HG03108 (cell line): ENCODE measurements around the gene KDM4B.
A peak's percentile ranks its signal among the peaks of the same experiment; 100 is the strongest.

ENCODE experiments used
- ATAC-seq: cut with Tn5 transposase; IDR thresholded peaks from one replicate; pipeline ENCODE4 v1.9.1; 2021; ENCODE audit warnings: moderate library complexity; ENCODE audit not compliant: unreplicated experiment

Gene KDM4B

DNA sequence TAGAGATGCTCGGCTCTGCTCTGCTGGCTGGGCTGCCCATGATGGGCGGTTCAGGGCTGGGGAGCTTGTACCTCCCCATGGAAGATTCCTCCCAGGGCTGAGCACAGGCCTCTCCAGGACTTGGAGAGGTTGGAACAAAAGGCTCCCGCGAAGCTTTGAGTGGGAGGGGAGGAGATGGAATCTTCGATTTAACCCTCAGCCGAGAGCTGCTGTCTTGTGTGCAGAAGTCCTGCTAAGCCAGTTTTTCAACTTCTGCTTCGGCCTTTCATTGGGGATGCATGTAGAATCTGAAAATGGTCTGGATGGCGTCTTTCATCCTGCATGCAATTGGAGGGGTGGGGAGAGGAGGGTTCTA is 163.3 kb downstream of the KDM4B start:
- ATAC-seq, result no peak

DNA sequence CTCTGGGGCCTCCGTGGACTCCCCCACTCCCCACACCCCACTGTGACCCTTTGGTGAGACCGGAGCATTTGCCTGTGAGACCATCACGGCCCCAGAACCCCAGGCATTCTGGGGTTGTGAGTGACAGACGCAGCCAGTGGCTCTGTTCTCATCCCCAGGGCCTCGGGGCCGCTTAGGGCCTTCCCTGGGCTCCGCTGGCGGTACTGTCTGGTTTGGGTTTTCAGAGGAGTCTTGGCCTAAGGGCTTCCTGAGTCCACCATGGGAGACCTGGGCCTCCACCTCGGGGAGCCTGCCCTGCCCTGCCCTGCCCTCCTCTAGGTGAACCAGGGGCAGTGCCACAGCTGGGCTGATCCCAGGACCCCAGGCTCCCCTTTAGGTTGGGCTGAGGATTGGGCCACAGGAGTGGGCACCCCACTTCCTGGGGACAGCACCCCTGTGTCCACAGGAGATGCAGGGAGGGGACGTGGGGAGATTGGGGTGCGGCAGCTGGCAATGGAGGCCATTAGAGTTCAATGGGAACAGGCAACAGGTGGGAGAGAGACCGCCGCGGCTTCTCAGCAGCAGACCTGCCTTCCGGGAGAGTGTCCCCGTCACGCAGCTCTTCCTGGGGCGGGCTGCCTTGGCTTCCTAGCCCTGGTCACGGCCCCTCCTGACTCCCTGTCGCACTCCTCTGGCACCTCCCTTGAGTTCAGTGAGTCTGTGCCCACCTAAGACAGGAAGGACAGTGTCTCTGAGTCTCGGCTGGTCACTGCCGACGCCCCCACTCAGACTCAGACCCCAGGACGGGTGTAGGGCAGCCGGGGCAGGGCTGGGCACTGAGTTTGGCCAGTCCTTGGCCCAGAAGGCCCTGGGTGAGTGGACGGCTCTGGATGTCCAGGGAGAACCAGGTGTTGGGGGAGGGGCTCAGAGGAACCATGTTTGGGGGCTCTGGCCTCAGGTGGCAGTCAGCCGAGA is 164.1 kb downstream of the KDM4B start:
- no peak for ATAC-seq

- no peak for ATAC-seq
These were observed 165.2 kb downstream of the KDM4B start for GRCh38 chr19:5133986-5134595.

DNA sequence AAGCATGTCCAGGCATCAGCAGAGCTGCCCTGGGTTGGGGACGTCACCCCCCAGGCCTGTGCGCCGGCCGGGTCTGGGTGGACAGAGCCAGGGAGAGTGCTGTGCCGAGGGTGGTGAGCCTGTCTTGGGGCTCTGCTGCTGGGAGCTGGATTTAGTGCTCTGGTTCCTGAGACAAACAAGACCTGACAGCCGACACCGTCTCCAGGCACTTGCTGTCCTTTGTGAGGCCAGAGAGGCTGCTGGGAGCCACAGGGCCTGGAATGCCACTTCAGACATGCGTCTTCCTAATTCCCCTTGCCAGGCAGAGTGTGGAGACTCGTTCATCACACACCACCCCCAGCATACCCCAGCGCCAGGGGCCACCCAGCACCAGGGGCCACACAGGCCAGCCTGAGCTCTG is 165.8 kb downstream of the KDM4B start:
- ATAC-seq, result no peak

DNA sequence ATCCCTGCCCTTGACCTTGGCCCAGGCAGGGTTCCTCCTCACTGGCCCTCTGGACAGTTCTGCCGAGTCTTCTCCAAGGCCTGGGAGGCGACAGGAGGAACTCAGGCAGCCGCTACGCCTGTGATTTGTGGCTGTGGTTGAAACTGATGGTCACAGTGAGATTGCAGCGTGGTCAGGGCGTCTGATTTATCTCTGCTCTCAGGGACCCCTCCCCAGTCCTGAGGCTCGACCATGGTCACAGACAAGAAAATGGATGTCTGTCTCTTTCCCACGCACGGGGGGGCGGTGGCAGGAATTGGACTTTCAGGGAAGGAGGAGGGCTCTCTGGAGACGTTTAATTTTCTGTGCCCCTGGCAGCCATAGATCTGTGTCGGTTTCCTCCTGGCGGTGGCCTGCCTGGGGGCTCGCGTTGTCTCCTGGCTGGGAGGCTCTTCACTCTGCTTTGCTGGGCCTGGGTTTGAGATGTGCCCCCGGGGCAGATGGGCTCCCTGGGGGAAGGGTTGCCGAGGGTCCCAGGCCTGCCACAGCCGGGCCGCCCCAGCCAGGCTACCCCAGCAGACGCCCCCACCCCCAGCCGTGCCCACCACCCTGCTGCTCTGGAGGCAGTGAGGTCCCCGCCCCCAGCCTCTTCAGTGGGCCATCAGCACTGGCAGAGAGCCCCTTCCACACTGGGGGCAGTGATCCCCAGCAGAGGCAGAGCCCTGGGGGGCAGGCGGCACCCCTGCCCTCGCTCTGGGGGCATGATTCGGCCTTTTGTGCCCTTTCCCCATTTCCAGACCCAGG is 167.4 kb downstream of the KDM4B start:
- ATAC-seq, result no peak

- no peak for ATAC-seq
These were observed 168.2 kb downstream of the KDM4B start for GRCh38 chr19:5137114-5137513.

GRCh38 chr19:5137571-5138124 is 168.7 kb downstream of the KDM4B start:
- no peak for ATAC-seq

DNA sequence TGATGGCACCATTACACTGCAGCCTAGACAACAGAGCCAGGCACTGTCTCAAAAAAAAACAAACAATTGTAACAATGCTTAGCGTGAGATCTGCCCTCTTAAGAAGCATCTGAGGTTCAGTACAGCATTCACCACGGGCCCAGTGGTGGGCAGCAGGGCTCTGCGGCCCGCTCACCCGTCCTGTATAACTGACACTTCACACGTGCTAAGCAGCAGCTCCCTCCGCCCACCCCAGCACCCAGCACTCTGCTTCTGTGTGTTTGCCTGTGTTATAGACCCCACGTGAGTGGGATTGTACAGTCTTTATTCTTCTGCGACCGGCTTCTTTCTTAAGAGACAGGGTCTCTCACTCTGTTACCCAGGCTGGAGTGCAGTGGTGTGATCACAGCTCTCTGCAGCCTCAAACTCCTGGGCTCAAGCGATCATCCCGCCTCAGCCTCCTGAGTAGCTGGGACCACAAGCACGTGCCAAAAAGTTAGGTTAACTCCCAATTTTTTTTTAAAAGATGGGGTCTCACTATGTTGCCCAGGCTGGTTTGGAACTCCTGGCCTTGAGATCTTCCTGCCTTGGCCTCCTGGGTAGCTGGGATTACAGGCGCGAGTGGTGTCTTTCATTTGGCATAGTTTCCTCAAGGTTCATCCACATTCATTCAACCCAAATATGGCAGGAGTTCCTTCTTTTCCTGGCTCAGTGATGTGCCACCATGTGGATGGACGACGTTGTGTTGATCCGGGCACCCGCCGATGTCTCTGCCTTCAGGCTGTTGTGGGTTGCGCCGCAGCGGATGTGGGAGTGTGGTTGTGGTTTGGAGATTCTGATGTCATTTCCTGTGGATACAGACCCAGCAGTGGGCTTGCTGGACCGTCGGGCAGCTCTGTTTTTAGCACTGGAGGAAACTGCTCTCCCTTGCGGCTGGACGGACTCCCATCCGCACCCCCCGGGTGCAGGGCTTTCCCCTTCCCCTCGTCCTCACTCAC is 170.0 kb downstream of the KDM4B start:
- ATAC-seq, result peak; percentile 74

DNA sequence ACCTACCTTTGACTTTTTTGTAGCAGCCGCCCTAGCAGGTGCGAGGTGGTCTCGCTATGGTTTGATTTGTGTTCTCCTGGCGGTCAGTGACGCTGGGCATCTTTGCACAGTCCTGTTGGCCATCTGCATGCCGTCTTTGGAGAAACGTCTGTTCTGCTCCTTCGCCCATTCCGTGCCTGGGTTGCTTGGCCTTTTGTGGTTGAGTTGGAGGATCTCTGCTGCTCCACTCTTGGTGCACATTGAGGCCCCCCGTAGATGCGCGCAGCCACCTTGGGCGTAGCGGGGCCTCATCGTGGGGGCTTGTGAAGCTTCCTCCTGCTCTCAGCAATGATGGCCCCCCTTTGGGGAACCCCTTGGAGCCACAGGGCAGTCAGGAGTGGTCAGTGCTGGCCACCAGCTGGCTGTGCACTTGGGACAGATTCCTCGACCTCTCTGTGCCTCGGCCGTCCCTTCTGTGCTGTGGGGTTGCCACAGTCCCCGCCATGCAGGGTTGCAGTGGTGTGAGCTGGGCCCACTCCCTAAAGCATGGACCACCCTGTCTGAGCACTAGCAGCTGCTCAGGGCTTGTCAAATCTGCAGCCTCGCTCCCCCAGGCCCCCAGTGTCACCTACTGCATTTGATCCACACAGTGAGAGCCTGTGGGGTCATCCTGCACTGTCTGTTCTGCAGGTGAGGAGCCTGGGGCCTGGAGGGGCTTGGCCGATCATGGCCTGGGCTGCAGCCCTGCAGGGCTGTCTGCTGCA is 170.8 kb downstream of the KDM4B start:
- ATAC-seq, result no peak

DNA sequence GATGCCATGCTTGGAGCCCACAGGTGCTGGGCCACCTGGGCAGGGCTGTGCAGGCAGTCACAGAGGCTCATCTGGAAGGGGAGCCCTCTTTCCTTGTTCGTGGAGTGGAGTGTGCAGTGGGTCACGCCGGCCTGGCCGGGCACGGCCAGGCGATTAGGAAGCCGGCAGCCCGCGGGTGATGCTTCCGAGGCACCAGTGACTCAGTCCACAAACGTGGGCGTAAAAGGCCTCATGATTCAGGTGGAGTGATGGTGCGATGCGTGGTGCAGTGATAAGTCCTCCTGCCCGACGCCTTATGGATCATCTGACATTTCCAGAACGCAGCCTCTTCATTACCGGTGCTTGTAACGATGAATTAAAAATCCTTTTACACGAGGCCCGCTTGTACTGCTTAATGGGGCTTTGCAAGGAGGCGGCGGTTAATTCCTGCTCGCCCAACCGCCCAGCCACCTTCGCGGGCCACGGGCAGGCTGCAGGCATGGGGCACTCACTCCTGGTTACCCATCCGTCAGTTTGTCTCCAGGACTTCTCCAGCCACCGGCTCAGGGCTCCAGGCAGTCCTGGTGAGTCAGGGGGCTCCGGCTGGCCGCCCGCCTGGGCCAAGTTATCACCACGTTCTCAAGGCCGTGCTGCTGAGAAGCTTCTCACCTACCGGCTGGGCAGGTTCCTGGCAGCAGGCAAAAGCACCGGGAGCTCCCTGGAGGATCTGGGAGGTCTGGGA is 172.4 kb downstream of the KDM4B start:
- ATAC-seq, result no peak

- ATAC-seq, result no peak
These were observed 173.2 kb downstream of the KDM4B start for GRCh38 chr19:5141850-5142724.

GRCh38 chr19:5142725-5143097 is 173.8 kb downstream of the KDM4B start:
- no peak for ATAC-seq

DNA sequence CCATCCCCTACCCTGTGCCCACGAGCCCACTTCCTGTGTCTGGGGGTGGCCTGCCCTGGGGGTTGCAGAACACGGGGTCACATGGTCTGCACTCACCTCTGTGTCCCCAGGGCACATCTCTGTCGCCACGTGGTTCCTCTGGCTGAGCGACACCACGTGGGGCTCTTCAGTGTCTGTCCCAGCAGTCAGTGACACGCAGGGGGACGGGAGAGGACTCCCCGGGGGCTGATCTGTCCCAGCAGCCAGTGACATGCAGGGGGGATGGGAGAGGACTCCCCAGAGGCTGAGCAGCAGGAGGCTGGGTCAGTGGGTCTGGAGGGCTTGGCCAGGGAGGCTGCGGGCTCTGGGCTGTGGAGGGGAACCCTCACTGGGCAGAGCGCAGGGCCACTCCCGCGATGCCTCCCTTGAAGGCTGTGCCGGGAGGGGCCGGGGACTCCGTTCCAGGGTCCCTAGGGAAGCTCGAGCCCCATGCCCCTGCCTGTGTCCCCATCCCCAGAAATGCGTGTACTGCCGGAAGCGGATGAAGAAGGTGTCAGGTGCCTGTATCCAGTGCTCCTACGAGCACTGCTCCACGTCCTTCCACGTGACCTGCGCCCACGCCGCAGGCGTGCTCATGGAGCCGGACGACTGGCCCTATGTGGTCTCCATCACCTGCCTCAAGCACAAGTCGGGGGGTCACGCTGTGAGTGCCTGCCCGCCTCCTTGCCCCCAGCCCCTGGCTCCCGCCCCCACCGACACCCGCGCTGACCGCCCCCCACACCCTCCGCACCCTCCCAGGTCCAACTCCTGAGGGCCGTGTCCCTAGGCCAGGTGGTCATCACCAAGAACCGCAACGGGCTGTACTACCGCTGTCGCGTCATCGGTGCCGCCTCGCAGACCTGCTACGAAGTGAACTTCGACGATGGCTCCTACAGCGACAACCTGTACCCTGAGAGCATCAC is 174.8 kb downstream of the KDM4B start:
- ATAC-seq, result no peak

DNA sequence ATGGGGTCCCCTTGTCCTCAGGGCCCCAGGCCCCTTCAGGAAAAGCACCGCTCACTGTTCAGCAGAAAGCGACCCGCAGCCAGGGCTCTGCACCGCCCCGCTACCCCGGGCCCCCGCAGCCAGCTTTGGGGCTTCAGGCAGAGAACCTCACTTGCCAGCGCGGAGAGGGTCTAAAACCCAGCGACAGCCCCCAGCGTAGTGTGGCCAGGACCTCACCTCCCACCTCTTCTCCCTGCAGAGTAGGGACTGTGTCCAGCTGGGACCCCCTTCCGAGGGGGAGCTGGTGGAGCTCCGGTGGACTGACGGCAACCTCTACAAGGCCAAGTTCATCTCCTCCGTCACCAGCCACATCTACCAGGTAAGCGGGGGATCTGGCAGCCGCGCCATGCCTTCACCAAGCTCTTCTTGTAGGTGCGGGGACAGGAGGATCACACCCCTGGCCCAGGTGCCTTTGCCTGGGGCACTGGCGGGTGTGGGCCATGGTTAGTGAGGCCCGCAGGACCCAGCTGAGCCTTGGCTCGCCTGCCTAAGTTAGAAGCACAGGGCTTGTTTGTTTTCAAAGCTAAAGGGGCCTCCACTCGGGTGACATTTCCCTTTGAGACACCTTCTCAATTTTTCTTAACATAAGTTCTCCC is 175.7 kb downstream of the KDM4B start:
- no peak for ATAC-seq

DNA sequence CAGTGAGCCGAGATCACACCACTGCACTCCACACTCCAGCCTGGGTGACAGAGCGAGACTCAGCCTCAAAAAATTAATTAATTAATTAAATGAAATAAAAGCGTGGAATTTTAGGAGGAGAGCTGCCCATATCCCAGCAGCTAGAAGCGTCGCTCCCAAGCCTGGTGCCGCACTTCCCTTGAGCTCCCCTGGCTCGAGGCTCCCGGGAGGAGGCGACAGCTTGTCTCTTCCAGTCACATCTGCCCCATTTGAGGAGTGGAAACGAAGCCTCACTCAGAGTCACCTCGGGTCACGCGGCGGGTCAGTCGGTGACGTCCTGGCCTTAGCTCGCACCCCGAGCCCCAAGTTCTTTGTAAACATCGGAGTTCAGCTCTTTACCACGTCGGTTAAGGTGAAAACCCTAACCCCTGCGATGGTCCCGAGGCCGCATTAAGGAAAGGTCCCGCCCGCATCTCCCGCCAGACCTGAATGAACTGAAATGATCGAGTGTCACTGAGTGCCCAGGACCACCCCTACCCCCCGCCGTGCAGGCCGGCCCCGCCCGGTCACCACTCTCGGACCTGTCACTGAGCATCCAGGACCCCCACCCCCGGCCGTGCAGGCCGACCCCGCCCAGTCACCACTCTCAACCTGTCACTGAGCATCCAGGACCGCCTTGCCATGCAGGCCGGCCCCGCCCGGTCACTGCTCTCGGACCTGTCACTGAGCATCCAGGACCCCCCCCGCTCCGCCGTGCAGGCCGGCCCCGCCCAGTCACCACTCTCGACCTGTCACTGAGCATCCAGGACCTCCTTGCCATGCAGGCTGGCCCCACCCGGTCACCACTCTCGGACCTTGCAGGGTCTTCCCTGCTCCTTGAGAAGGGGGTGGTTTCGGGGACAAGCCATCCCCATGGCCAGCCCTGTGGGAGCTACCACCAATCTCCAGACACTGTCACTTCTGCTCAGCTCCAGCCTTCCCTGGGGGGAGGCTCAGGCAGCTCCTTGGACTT is 176.9 kb downstream of the KDM4B start:
- no peak for ATAC-seq
